ENCODE data around the gene PAX6. TPM values are rescaled to one million over a fixed set of nuclear protein-coding genes. Genes with fewer than 3 reads are reported as not detected.
A peak's percentile ranks its signal among the peaks of the same experiment; 100 is the strongest.

Gene PAX6
- total RNA-seq, 1 donor from 2014 or later: not detected

DNA sequence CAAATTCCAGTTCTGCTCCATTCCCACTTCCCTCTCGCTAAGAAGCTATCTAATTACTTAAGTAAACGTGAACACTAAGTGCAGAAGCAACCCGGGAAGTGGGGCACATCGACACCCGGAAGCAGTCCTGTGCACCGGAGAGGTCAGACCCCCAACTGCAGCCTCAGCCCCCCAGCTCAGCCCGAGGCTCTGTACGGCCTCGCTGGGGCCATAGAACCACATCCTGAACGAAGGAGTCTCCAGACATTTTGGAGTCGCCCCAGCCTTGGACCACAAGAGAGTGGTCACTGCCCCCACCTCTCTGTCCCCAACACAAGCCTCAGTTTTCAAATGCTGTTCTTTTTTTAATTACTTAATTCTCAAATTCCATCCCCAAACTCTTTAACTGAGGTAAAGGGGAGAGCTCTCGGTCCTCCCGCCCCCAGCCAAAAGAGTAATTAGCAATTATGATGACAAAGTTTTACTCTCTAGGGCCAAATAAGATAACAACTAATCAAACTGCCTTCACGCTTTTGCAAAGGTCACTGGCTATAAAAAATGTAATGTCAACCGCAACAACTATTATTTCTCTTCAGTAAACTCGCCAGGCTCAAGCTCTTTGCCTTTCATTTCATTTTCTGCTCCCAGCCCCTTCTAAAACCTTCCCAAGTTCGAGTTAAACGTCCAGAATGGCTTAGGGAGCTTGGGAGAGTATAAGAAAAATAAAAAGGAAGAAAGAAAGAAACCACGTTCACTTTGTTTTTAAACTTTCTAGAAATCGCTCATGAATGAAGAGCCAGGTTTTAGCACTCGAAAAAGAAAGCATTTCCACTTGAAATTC is 2.2 kb downstream of the PAX6 start:
- DNase-seq (ENCODE audit: low read depth): no peak
- TF ChIP-seq, protein P1, sequence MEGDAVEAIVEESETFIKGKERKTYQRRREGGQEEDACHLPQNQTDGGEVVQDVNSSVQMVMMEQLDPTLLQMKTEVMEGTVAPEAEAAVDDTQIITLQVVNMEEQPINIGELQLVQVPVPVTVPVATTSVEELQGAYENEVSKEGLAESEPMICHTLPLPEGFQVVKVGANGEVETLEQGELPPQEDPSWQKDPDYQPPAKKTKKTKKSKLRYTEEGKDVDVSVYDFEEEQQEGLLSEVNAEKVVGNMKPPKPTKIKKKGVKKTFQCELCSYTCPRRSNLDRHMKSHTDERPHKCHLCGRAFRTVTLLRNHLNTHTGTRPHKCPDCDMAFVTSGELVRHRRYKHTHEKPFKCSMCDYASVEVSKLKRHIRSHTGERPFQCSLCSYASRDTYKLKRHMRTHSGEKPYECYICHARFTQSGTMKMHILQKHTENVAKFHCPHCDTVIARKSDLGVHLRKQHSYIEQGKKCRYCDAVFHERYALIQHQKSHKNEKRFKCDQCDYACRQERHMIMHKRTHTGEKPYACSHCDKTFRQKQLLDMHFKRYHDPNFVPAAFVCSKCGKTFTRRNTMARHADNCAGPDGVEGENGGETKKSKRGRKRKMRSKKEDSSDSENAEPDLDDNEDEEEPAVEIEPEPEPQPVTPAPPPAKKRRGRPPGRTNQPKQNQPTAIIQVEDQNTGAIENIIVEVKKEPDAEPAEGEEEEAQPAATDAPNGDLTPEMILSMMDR (conservative IDR thresholded peaks at IDR 0.05; ENCODE audit: low read depth, low read length): no peak
- H3K4me3 ChIP-seq (ENCODE audit: low read depth, low read length): peak overlapping the region; percentile 55

GRCh38 chr11:31807799-31808667 is 3.1 kb downstream of the PAX6 start:
- TF ChIP-seq, protein P1 (conservative IDR thresholded peaks at IDR 0.05; ENCODE audit: low read depth, low read length): no peak
- H3K4me3 ChIP-seq (ENCODE audit: low read depth, low read length): peak overlapping the region; percentile 55
- no peak for DNase-seq (ENCODE audit: low read depth)

- TF ChIP-seq, protein P1 (conservative IDR thresholded peaks at IDR 0.05; ENCODE audit: low read depth, low read length): no peak
- DNase-seq (ENCODE audit: low read depth): no peak
- H3K4me3 ChIP-seq (ENCODE audit: low read depth, low read length): peak overlapping the region; percentile 55
Observed at GRCh38 chr11:31806928-31807798, 4.0 kb downstream of the PAX6 start.

- H3K4me3 ChIP-seq (ENCODE audit: low read depth, low read length): peak overlapping the region; percentile 22
- TF ChIP-seq, protein P1 (conservative IDR thresholded peaks at IDR 0.05; ENCODE audit: low read depth, low read length): no peak
- DNase-seq (ENCODE audit: low read depth): no peak
Observed at GRCh38 chr11:31806186-31806927, 4.8 kb downstream of the PAX6 start.

- DNase-seq (ENCODE audit: low read depth): no peak
- H3K4me3 ChIP-seq (ENCODE audit: low read depth, low read length): peak overlapping the region; percentile 36
- TF ChIP-seq, protein P1 (conservative IDR thresholded peaks at IDR 0.05; ENCODE audit: low read depth, low read length): no peak
Observed at GRCh38 chr11:31805629-31806185, 5.4 kb downstream of the PAX6 start.

Data from epithelial cell of proximal tubule (primary cell).